ENCODE measurements around the gene ATP2A3. TPM values are rescaled to one million over a fixed set of nuclear protein-coding genes. Genes with fewer than 3 reads are reported as not detected.

The ATP2A3 gene
- total and polyA plus RNA-seq, 3 experiments from 2014 or later = 105 to 111 (median 108) TPM

DNA sequence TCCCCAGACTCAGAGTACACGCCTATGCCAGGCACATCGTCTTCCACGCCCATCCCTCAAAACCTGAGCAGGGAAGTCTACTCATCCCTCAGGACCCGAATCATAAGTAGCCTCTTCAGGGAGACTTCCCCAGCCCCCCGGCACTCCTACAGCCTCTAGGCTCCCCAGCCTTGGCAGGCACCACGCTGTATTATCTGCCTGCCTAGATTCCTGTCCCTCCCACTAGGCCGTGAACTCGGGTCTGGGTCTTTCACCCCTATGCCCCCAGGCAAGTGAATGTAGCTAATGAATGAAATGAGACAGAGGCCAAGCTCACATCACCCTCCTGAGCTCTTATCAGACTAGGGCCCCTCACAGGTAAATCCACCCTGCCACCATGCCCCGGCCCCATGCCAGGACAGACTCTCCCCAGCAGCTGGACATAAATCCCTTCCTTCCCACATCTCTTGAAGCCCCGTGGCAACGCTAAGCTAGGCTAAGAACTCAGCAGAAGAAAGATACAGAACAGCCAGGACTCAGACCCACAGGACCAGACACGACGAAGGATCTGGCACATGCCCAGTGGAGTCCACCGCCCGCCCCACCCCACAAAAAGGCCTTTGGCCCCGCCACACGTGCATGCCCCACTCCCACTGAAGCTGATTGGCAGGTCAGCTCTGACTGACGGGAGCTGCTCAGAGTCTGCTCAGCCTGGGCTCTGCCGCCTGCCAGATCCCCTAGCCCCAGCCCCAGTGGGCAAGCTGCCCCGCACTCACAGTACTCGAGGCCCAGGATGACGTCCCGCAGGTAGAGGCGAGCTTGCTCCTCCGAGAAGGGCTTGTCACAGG lies 84.4 kb downstream of the ATP2A3 start:
- H3K4me1 ChIP-seq (ENCODE audit: insufficient read depth, low read length) = no peaks in the 10 kb centered on the region
- Mint-ChIP-seq H3K27me3 (no peaks in the 10 kb centered on the region), H3K9me3 (no peaks in the 10 kb centered on the region), H3K4me3 (no peak overlapping the region), H3K4me1 (no peaks in the 10 kb centered on the region), H3K27ac (peak overlapping the region in 2 of 8 donors; percentile 70 to 72), H3K36me3 (peaks cover 0 to 10% (median 0%) of the 10 kb centered on the region in 3 donors)
- H3K36me3 ChIP-seq (ENCODE audit: insufficient read depth, low read length) = no peaks in the 10 kb centered on the region
- H3K27me3 ChIP-seq (ENCODE audit: insufficient read depth, low read length, poor library complexity, severe bottlenecking) = no peaks in the 10 kb centered on the region
- POLR2A ChIA-PET = no interaction called here
- DNase-seq = no peak
- H3K9me3 ChIP-seq (ENCODE audit: low read length) = no peaks in the 10 kb centered on the region
- no peak overlapping the region for H3K4me3 ChIP-seq (ENCODE audit: low read length)
- no peak overlapping the region for H3K27ac ChIP-seq (ENCODE audit: low read depth, low read length)
- CTCF ChIA-PET = interaction anchor here (1.0 kb wide), 1 partner anchor 34 kb away, joined by 5 read pairs; the partner anchor contains the start of gene NCBP3

DNA sequence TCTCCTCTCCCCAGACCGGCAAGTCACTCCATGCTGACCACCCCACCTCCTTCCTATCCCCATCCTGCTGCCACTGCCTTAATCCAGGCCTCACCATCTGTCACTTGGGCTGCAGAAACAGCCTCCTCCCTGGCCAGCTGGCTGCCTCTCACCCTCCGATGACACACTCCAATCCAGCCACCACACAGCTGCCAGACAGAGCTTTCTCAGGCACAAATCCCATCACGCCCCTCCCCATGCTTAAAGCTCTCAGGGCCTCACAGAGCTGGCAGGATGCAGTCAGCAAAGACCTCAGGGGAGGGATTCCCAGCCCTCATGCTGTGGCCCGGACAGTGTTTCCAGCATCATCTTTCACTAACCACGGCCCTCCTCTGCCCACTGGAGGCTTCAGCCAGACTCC lies 85.1 kb downstream of the ATP2A3 start:
- no peak overlapping the region for H3K4me3 ChIP-seq (ENCODE audit: low read length)
- ChIA-PET CTCF (interaction anchor here (2.5 kb wide), 1 partner anchor 16 kb away, joined by 8 read pairs; no protein-coding TSS in a partner anchor), POLR2A (no interaction called here)
- H3K36me3 Mint-ChIP-seq = peaks cover 0 to 10% (median 0%) of the 10 kb centered on the region in 3 donors
- H3K27ac ChIP-seq (ENCODE audit: low read depth, low read length) = no peak overlapping the region
- no peaks in the 10 kb centered on the region for H3K9me3 Mint-ChIP-seq
- H3K27me3 Mint-ChIP-seq = no peaks in the 10 kb centered on the region
- peak overlapping the region in 1 of 8 donors; percentile 72 for H3K27ac Mint-ChIP-seq
- no peaks in the 10 kb centered on the region for H3K4me1 ChIP-seq (ENCODE audit: insufficient read depth, low read length)
- H3K4me1 Mint-ChIP-seq = no peaks in the 10 kb centered on the region
- no peaks in the 10 kb centered on the region for H3K9me3 ChIP-seq (ENCODE audit: low read length)
- no peak for DNase-seq
- no peaks in the 10 kb centered on the region for H3K36me3 ChIP-seq (ENCODE audit: insufficient read depth, low read length)
- no peak overlapping the region for H3K4me3 Mint-ChIP-seq
- H3K27me3 ChIP-seq (ENCODE audit: insufficient read depth, low read length, poor library complexity, severe bottlenecking) = no peaks in the 10 kb centered on the region

DNA sequence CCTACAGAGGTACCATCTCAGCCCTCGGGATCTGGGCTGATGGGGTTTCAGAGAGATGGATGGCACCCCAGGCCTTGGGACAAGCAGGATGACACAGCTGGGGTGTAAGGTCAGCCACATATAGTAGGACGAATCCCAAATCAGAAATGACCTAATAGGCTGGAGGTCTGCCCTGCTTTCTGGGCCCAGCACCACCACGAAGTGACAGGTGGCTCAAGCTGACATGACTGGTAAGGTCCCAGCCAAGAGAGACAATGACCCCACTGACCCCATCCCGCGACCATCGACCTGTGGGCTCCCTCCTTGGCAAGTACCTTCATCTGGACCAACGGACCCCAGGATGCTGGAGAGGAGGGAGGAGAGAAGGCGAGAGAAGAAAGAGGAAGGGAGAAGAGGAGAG lies 87.0 kb downstream of the ATP2A3 start:
- CTCF ChIA-PET = interaction anchor here (2.5 kb wide), 1 partner anchor 14 kb away, joined by 8 read pairs; no protein-coding TSS in a partner anchor
- no peaks in the 10 kb centered on the region for H3K27me3 Mint-ChIP-seq

DNA sequence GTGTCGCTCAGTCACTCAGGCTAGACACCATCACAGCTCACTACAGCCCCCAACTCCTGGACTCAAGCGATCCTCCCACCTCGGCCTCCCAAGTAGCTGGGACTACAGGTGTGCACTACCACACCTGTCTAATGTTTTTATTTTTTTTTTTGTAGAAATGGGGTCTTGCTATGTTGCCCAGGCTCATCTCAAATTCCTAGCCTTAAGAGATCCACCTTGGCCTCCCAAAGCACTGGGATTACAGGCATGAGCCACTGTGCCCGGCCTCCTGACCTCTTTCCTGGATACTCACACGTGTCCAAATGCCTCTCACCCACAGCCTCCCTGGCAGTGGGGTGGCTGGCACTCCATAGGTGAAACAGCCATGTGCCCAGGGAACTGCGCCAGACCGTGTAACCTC lies 88.9 kb downstream of the ATP2A3 start:
- no peaks in the 10 kb centered on the region for H3K4me1 ChIP-seq (ENCODE audit: insufficient read depth, low read length)
- no peaks in the 10 kb centered on the region for H3K27me3 Mint-ChIP-seq
- no peak overlapping the region for H3K27ac ChIP-seq (ENCODE audit: low read depth, low read length)
- DNase-seq = no peak
- H3K4me3 ChIP-seq (ENCODE audit: low read length) = no peak overlapping the region
- H3K27ac Mint-ChIP-seq = peak overlapping the region in 1 of 8 donors; percentile 75
- H3K4me3 Mint-ChIP-seq = no peak overlapping the region
- H3K9me3 Mint-ChIP-seq = no peaks in the 10 kb centered on the region
- peaks cover 0 to 14% (median 0%) of the 10 kb centered on the region in 3 donors for H3K36me3 Mint-ChIP-seq
- ChIA-PET CTCF (no interaction called here), POLR2A (no interaction called here)
- H3K9me3 ChIP-seq (ENCODE audit: low read length) = no peaks in the 10 kb centered on the region
- no peaks in the 10 kb centered on the region for H3K27me3 ChIP-seq (ENCODE audit: insufficient read depth, low read length, poor library complexity, severe bottlenecking)
- peaks cover 5 to 6% (median 5%) of the 10 kb centered on the region in 3 donors for H3K4me1 Mint-ChIP-seq
- no peaks in the 10 kb centered on the region for H3K36me3 ChIP-seq (ENCODE audit: insufficient read depth, low read length)

More for the DNA sequence above, 87.0 kb downstream of the ATP2A3 start:
- Histone ChIP-seq H3K9me3 (ENCODE audit: low read length) (no peaks in the 10 kb centered on the region), H3K36me3 (ENCODE audit: insufficient read depth, low read length) (no peaks in the 10 kb centered on the region), H3K4me1 (ENCODE audit: insufficient read depth, low read length) (no peaks in the 10 kb centered on the region), H3K4me3 (ENCODE audit: low read length) (no peak overlapping the region), H3K27me3 (ENCODE audit: insufficient read depth, low read length, poor library complexity, severe bottlenecking) (no peaks in the 10 kb centered on the region), H3K27ac (ENCODE audit: low read depth, low read length) (no peak overlapping the region)
- Mint-ChIP-seq H3K4me3 (no peak overlapping the region), H3K36me3 (peaks cover 0 to 14% (median 0%) of the 10 kb centered on the region in 3 donors), H3K4me1 (no peaks in the 10 kb centered on the region), H3K9me3 (no peaks in the 10 kb centered on the region), H3K27ac (no peak overlapping the region)
- POLR2A ChIA-PET = no interaction called here
- DNase-seq = no peak

Other genes starting within 250 kb of the ATP2A3 start
- 10 to 100 TPM; 16.0 to 16.6 TPM for gene HASPIN, start 240.5 kb downstream of the ATP2A3 start, total RNA-seq
- 0.09 TPM for gene HASPIN, start 240.5 kb downstream of the ATP2A3 start, polyA plus RNA-seq
- gene ITGAE, start 163.2 kb downstream of the ATP2A3 start, total RNA-seq = 10 to 100 TPM; 46.6 to 47.3 TPM
- gene ITGAE, start 163.2 kb downstream of the ATP2A3 start, polyA plus RNA-seq = 66.6 TPM
- 10 to 100 TPM; 39.9 to 42.0 TPM for gene NCBP3, start 118.2 kb downstream of the ATP2A3 start, total RNA-seq
- 18.0 TPM for gene NCBP3, start 118.2 kb downstream of the ATP2A3 start, polyA plus RNA-seq
- 1 to 10 TPM; 2.3 to 2.7 TPM for gene CAMKK1, start 71.4 kb downstream of the ATP2A3 start, total RNA-seq
- 1.1 TPM for gene CAMKK1, start 71.4 kb downstream of the ATP2A3 start, polyA plus RNA-seq
- under 1 TPM; 0.13 to 0.22 TPM for gene P2RX1, start 48.0 kb downstream of the ATP2A3 start, total RNA-seq
- gene P2RX1, start 48.0 kb downstream of the ATP2A3 start, polyA plus RNA-seq = not detected
- gene ZZEF1, start 178.6 kb upstream of the ATP2A3 start, total RNA-seq = 10 to 100 TPM; 39.6 to 41.2 TPM
- gene ZZEF1, start 178.6 kb upstream of the ATP2A3 start, polyA plus RNA-seq = 8.2 TPM
- 10 to 100 TPM; 12.6 to 14.2 TPM for gene CYB5D2, start 178.8 kb upstream of the ATP2A3 start, total RNA-seq
- gene CYB5D2, start 178.8 kb upstream of the ATP2A3 start, polyA plus RNA-seq = 12.9 TPM

All from CD8-positive, alpha-beta memory T cell (primary cell).